NCI-H128 (cell line): ENCODE measurements around the gene LINGO1.

Source experiments
- DNase-seq: peaks from one replicate; lab custom pipeline; 2025; ENCODE audit not compliant: unreplicated experiment; lab: John Stamatoyannopoulos, UW

LINGO1 gene

GRCh38 chr15:77572186-77572585, 60.5 kb downstream of the LINGO1 start:
- DNase-seq = no peak

GRCh38 chr15:77571741-77572140, 61.0 kb downstream of the LINGO1 start:
- no peak for DNase-seq

GRCh38 chr15:77571181-77571580, 61.5 kb downstream of the LINGO1 start:
- no peak for DNase-seq

GRCh38 chr15:77569729-77570125, 63.0 kb downstream of the LINGO1 start:
- no peak for DNase-seq

GRCh38 chr15:77568973-77569728, 63.6 kb downstream of the LINGO1 start:
- no peak for DNase-seq

GRCh38 chr15:77568014-77568972, 64.4 kb downstream of the LINGO1 start:
- DNase-seq = no peak

GRCh38 chr15:77567202-77567601, 65.5 kb downstream of the LINGO1 start:
- DNase-seq = no peak

GRCh38 chr15:77566092-77566491, 66.6 kb downstream of the LINGO1 start:
- DNase-seq = no peak

- no peak for DNase-seq
Measured at GRCh38 chr15:77565378-77565915, 67.3 kb downstream of the LINGO1 start.

- no peak for DNase-seq
Measured at GRCh38 chr15:77564938-77565337, 67.8 kb downstream of the LINGO1 start.

GRCh38 chr15:77564341-77564740, 68.4 kb downstream of the LINGO1 start:
- DNase-seq = no peak

- no peak for DNase-seq
Measured at GRCh38 chr15:77563623-77564156, 69.0 kb downstream of the LINGO1 start.
